ENCODE measurements around the gene RASAL2.

DNA sequence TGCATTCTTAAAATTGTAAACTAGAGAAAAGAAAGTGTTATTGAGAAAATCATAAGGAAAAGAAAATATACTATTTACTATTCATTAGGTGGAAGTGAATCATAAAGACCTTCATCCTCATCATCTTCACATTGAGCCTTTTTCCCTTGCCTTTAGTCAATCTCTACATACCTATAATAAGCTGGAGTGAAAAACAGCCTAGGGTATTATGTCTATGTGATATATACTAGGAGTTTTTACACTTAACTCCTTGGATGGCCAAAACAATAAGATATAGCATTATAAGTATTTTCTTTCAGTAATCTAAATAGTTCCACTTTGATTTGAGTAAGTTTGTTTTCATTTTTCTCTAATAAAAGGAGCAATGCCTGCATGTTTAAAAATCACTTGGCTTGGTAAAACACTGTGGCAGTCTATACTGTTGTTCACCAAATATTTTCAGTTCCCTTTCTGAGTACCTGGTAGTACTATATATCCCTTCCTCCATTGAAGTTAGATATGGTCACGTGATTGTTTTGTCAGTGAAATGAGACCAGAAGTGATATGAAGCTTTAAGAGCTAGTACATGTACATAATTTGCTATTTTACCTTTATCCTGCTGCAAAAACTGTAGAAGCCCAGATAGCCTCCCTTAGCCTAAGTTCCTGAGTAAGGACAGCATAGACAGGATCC is 324.5 kb downstream of the RASAL2 start:
- no peak for TF ChIP-seq POLR2A (IDR thresholded peaks at IDR 0.05)
- TF ChIP-seq CTCF (IDR thresholded peaks at IDR 0.05): no peak
